Stimulated activated memory B cell treated with anti-CD40 and anti-IgM and Interleukin-4, amounts not matched to agents 10 μg/mL and 1 μg/mL and 100 μg/mL, for 72 hours (primary cell): ENCODE measurements around the gene CDH13.

Source experiments
- ATAC-seq: fragments of 150-1000 bp; cut with Tn5 transposase; 2 replicates; pipeline ENCODE4 v1.10.0; 2021
- H3K27ac Mint-ChIP-seq: one replicate; pipeline ENCODE4 v1.8.0; 2022; ENCODE audit warnings: mild to moderate bottlenecking, mixed read lengths
- H3K27me3 Mint-ChIP-seq: one replicate; pipeline ENCODE4 v1.8.0; 2022; ENCODE audit warnings: mixed read lengths
- H3K36me3 Mint-ChIP-seq: one replicate; pipeline ENCODE4 v1.8.0; 2022; ENCODE audit warnings: mixed read lengths
- H3K4me1 Mint-ChIP-seq: one replicate; pipeline ENCODE4 v1.8.0; 2022; ENCODE audit warnings: mixed read lengths
- H3K4me3 Mint-ChIP-seq: one replicate; pipeline ENCODE4 v1.8.0; 2022; ENCODE audit warnings: mild to moderate bottlenecking, moderate library complexity, mixed read lengths
- H3K9me3 Mint-ChIP-seq: one replicate; pipeline ENCODE4 v1.8.0; 2022; ENCODE audit warnings: mixed read lengths

CDH13 gene

GRCh38 chr16:83789642-83790401 is 1163.1 kb downstream of the CDH13 start:
- ATAC-seq: no peak
- Mint-ChIP-seq H3K9me3 (peaks cover 5% of the 10 kb centered on the region), H3K4me1 (peaks cover 7% of the 10 kb centered on the region)

DNA sequence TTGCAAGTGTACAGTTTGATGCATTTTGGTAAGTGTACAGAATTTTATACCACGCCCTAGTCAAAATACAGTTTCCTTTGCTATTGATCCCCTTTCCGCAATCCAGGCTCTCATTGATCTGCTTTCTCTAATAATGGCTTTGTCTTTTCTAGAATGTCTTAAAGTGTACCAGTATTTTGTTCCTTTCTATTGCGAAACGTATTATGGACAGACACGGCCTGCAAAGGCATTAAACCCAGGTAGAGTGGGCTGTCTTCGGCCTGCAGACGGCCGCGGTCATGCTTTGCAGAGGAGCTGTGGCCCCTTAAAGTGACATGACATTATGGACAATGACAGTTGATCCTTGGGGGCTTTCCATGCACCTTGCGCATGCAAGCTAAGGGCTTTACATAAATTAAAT is 1165.1 kb downstream of the CDH13 start:
- Mint-ChIP-seq H3K4me1 (peaks cover 7% of the 10 kb centered on the region), H3K4me3 (no peak overlapping the region), H3K27ac (no peak overlapping the region), H3K36me3 (peaks cover 11% of the 10 kb centered on the region), H3K27me3 (no peaks in the 10 kb centered on the region), H3K9me3 (peaks cover 5% of the 10 kb centered on the region)
- no peak for ATAC-seq

More at GRCh38 chr16:83789642-83790401, 1163.1 kb downstream of the CDH13 start:
- Mint-ChIP-seq H3K4me3 (no peak overlapping the region), H3K27ac (no peak overlapping the region), H3K27me3 (no peaks in the 10 kb centered on the region), H3K36me3 (peaks cover 11% of the 10 kb centered on the region)

DNA sequence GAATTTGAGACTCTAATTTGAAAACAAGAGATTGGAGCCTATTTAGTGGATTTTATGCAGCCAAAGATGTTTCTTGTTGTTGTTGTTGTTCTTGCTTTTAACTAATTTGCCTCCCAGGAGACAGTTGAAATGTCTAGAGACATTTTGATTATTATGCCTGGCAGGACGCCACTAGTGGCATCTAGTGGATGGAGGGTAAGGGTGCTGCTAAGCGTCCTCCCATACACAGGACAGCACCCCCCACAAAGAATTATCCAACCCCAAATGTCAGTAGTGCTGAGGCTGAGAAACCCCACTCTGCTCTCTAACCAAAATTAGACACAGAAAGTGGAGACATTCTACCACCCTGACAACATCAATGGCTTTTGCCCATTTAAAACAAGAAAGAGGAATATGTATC is 1165.6 kb downstream of the CDH13 start:
- peaks cover 7% of the 10 kb centered on the region for H3K4me1 Mint-ChIP-seq
- no peak overlapping the region for H3K27ac Mint-ChIP-seq
- no peak overlapping the region for H3K4me3 Mint-ChIP-seq
- H3K9me3 Mint-ChIP-seq: peaks cover 5% of the 10 kb centered on the region
- no peaks in the 10 kb centered on the region for H3K27me3 Mint-ChIP-seq
- no peak for ATAC-seq
- H3K36me3 Mint-ChIP-seq: peaks cover 11% of the 10 kb centered on the region

- H3K9me3 Mint-ChIP-seq: peaks cover 5% of the 10 kb centered on the region
- no peaks in the 10 kb centered on the region for H3K27me3 Mint-ChIP-seq
- no peak for ATAC-seq
- no peak overlapping the region for H3K4me3 Mint-ChIP-seq
- H3K27ac Mint-ChIP-seq: no peak overlapping the region
- H3K4me1 Mint-ChIP-seq: peaks cover 7% of the 10 kb centered on the region
- peaks cover 11% of the 10 kb centered on the region for H3K36me3 Mint-ChIP-seq
These were observed 1166.4 kb downstream of the CDH13 start for GRCh38 chr16:83793179-83793578.

- Mint-ChIP-seq H3K4me1 (peaks cover 7% of the 10 kb centered on the region), H3K9me3 (peaks cover 5% of the 10 kb centered on the region), H3K4me3 (no peak overlapping the region), H3K27me3 (no peaks in the 10 kb centered on the region), H3K36me3 (peaks cover 22% of the 10 kb centered on the region), H3K27ac (no peak overlapping the region)
- ATAC-seq: no peak
These were observed 1168.2 kb downstream of the CDH13 start for GRCh38 chr16:83794860-83795554.

GRCh38 chr16:83797013-83797412 is 1170.2 kb downstream of the CDH13 start:
- no peaks in the 10 kb centered on the region for H3K27me3 Mint-ChIP-seq
- no peak overlapping the region for H3K4me3 Mint-ChIP-seq
- no peak overlapping the region for H3K27ac Mint-ChIP-seq
- no peak for ATAC-seq
- peaks cover 9% of the 10 kb centered on the region for H3K4me1 Mint-ChIP-seq
- peaks cover 5% of the 10 kb centered on the region for H3K9me3 Mint-ChIP-seq
- peaks cover 20% of the 10 kb centered on the region for H3K36me3 Mint-ChIP-seq

GRCh38 chr16:83799336-83799735 is 1172.6 kb downstream of the CDH13 start:
- Mint-ChIP-seq H3K9me3 (no peaks in the 10 kb centered on the region), H3K27me3 (no peaks in the 10 kb centered on the region), H3K4me3 (no peak overlapping the region), H3K36me3 (peaks cover 18% of the 10 kb centered on the region), H3K4me1 (peaks cover 25% of the 10 kb centered on the region), H3K27ac (no peak overlapping the region)
- ATAC-seq: no peak

DNA sequence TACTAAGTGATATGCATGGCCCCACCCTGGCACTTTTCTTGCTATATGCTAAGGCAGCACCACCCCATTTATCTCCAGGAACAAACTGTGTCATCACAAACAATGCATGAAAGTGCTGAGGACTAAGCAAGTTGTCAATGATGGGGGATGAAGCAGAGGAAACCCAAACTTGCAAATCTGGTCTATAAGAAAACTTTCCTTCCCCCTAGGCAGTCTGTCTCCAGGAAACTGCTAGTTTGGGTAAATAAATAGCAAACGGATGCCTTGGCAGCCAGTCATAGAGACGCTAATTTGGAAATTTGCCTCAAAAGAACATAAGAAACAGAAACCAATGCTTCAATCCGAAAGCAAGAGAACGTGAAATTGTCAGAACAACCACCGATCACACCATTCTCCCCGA is 1175.4 kb downstream of the CDH13 start:
- Mint-ChIP-seq H3K4me3 (peak overlapping the region; percentile 55), H3K27me3 (no peaks in the 10 kb centered on the region), H3K36me3 (peaks cover 18% of the 10 kb centered on the region), H3K9me3 (peaks cover 5% of the 10 kb centered on the region), H3K27ac (peak overlapping the region; percentile 95), H3K4me1 (peaks cover 51% of the 10 kb centered on the region)
- no peak for ATAC-seq

- H3K4me1 Mint-ChIP-seq: peaks cover 54% of the 10 kb centered on the region
- ATAC-seq: no peak
- H3K4me3 Mint-ChIP-seq: peak overlapping the region; percentile 55
- peaks cover 18% of the 10 kb centered on the region for H3K36me3 Mint-ChIP-seq
- peak overlapping the region; percentile 95 for H3K27ac Mint-ChIP-seq
- peaks cover 6% of the 10 kb centered on the region for H3K9me3 Mint-ChIP-seq
- no peaks in the 10 kb centered on the region for H3K27me3 Mint-ChIP-seq
These were observed 1175.9 kb downstream of the CDH13 start for GRCh38 chr16:83802554-83803205.

DNA sequence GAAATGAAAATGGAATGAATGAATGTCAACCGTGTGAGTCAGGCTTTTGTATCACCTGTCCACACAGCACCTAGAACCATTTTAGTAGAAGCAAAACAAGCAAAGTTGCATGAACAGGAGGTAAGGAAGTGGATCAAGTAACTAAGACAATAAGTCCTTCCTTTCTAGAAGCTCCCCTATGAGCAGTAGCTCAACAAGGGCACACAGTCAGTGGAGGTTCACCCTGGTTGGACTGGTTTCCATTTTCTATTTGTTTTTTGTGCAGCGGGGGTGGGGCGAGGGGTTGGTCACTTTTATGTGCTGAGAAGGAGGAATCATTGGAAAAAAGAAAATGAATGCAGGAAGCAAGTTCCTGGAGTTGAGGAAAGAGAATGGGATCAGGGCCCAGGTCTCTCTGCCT is 1177.0 kb downstream of the CDH13 start:
- Mint-ChIP-seq H3K4me3 (no peak overlapping the region), H3K27me3 (no peaks in the 10 kb centered on the region), H3K9me3 (peaks cover 6% of the 10 kb centered on the region), H3K36me3 (peaks cover 12% of the 10 kb centered on the region), H3K27ac (peak overlapping the region; percentile 95), H3K4me1 (peaks cover 61% of the 10 kb centered on the region)
- no peak for ATAC-seq

- no peak for ATAC-seq
- Mint-ChIP-seq H3K4me3 (no peak overlapping the region), H3K27me3 (no peaks in the 10 kb centered on the region), H3K9me3 (peaks cover 6% of the 10 kb centered on the region), H3K36me3 (peaks cover 18% of the 10 kb centered on the region), H3K4me1 (peaks cover 66% of the 10 kb centered on the region), H3K27ac (peak overlapping the region; percentile 95)
These were observed 1177.6 kb downstream of the CDH13 start for GRCh38 chr16:83804366-83804765.

DNA sequence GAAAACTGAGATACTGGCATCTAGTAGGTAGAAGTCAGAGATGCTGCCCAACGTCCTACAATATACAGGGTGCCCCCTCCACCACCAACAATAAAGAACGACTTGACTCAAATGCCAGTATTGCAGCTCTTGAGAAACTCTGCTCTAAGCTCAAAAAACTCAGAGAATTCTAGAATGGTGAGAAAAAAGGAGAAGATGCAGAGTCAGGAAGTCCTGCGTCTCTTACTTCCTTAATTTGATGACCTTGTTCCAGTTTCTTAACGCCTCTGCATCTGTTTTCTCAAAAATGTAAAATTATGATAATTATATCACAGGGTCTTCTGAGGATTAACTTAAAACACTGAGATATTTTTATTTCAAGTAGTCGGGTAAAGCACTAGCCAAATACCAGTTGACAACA is 1179.3 kb downstream of the CDH13 start:
- H3K9me3 Mint-ChIP-seq: peaks cover 6% of the 10 kb centered on the region
- no peaks in the 10 kb centered on the region for H3K27me3 Mint-ChIP-seq
- peaks cover 72% of the 10 kb centered on the region for H3K4me1 Mint-ChIP-seq
- peaks cover 12% of the 10 kb centered on the region for H3K36me3 Mint-ChIP-seq
- peak overlapping the region; percentile 76 for H3K4me3 Mint-ChIP-seq
- ATAC-seq: peak; percentile 60
- H3K27ac Mint-ChIP-seq: peak overlapping the region; percentile 95

DNA sequence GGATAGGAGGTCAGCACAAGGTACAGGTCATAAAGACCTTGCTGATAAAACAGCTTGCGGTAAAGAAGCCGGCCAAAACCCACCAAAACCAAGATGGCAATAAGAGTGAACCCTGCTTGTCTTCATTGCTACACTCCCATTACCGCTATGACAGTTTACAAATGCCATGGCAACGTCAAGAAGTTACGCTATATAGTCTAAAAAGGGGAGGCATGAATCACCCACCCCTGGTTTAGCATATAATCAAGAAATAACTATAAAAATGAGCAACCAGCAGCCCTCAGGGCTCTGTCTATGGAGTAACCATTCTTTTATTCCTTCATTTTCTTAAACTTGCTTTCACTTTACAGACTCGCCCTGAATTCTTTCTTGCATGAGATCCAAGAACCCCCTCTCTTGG is 1180.0 kb downstream of the CDH13 start:
- Mint-ChIP-seq H3K4me1 (peaks cover 75% of the 10 kb centered on the region), H3K4me3 (no peak overlapping the region), H3K36me3 (peaks cover 17% of the 10 kb centered on the region), H3K27ac (peak overlapping the region; percentile 95), H3K27me3 (no peaks in the 10 kb centered on the region), H3K9me3 (peaks cover 6% of the 10 kb centered on the region)
- ATAC-seq: no peak

DNA sequence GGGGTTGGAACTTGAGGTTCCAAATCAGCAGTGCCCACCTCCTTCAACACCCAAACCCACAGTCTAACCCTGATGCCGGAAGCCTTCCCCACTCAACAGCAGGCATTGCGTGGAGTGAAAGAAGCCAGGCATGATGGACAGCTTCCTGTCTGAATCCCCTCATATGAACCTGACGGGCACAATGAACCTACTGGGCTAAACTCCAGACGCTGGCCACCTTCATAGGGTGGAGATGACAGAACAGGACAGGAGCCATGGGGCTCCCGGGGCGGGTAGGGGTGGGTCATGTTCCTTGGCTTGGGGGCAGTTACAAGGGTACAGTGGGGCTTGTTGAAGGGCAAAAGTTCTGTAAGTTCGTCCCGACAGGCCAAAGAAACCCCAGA is 1180.5 kb downstream of the CDH13 start:
- Mint-ChIP-seq H3K27ac (peak overlapping the region; percentile 95), H3K9me3 (peaks cover 6% of the 10 kb centered on the region), H3K27me3 (no peaks in the 10 kb centered on the region), H3K4me1 (peaks cover 71% of the 10 kb centered on the region), H3K36me3 (peaks cover 18% of the 10 kb centered on the region), H3K4me3 (peak overlapping the region; percentile 96)
- peak; percentile 1 for ATAC-seq

DNA sequence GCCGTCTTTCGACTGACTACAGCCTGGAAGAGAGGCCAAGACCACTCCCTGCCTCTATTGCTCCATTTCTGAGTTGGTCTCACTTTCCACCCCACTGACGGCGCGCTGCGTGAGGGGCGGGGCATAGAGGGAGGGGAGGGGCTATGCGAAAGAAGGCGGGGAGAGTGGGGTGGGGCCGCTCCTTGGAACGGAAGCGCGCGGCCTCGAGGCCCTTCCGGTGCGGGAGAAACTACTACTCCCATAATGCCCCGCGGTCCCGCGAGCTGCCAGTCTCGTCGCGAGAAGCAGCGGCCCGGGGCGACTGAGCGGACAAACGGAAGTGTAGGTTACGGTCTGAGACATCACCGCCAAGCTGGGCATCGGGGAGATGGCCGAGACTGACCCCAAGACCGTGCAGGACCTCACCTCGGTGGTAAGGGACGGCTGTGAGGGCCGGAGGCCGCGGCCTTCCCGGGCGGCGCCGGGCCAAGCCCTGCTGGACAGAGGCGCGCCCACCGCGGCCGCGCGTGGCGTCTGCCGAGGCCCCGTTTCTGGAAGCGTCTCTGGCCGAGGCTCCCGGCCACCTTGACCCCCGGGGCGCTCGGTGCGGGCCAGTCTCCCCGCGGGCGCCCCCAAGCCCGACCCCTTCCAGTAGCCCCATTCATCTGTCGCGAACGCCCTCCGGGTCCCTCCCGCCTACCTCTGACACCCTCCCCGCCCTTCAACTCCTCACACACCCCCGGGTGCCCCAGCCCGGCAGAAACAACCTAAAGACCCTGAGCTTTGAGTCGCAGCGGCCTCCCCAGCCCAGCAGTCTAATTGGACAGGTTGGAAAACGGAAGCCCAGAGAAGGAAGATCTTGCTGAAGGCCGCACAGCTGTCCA is 1181.2 kb downstream of the CDH13 start, which contains the start of gene HSBP1:
Gene HSBP1 (plus strand): TSS at position 269 of the 863 bp plus-strand sequence. CDS start 99 bp downstream, at position 368.
- Mint-ChIP-seq H3K27ac (peak within 1 kb of the TSS; percentile 95), H3K27me3 (no peaks in the 10 kb centered on the region), H3K36me3 (peaks cover 18% of the 10 kb centered on the region), H3K4me1 (peaks cover 68% of the 10 kb centered on the region), H3K9me3 (peaks cover 6% of the 10 kb centered on the region), H3K4me3 (peak within 1 kb of the TSS; percentile 96)
- peak; percentile 98 for ATAC-seq
